MM.1S (cell line): ENCODE results near the gene MUC4.

Experiments used
- EZH2 ChIP-seq: fragments of 300-600 bp; sonication (generic); optimal IDR thresholded peaks from 2 replicates; pipeline ENCODE3; 2017; ENCODE audit warnings: low read depth, mild to moderate bottlenecking, antibody characterized with exemption, low read length, mixed read lengths
- EZH2phosphoT487 ChIP-seq: fragments of 300-600 bp; sonication (generic); IDR thresholded peaks from 2 replicates; pipeline ENCODE4 v1.6.1; 2018; ENCODE audit warnings: antibody characterized with exemption, low read length
- TF ChIP-seq, protein P1 (sequence below): fragments of 300-600 bp; sonication (generic); IDR thresholded peaks from 2 replicates; pipeline ENCODE4 v1.5.1; 2016; ENCODE audit warnings: antibody characterized with exemption, low read length, mixed read lengths

DNA sequence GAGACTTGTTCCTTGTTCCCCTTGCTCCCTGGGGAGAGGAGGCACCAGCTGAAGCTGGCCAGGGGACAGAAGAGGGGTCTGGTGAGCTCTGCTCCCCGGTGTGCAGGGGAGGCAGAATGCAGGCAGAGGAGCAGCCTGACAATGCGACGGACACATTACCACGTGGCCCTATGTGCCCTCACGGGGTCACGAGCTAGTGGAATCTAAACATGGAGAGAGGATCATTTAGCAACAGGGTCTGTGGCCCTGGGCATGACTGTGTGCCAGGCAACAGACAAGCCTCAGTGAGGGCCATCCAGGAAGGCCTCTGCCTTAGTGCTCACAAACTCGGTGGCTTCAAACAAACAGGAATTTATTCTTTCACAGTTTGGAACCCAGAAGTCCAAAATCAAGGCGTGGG is 8.5 kb upstream of the MUC4 start:
- TF ChIP-seq, protein P1, sequence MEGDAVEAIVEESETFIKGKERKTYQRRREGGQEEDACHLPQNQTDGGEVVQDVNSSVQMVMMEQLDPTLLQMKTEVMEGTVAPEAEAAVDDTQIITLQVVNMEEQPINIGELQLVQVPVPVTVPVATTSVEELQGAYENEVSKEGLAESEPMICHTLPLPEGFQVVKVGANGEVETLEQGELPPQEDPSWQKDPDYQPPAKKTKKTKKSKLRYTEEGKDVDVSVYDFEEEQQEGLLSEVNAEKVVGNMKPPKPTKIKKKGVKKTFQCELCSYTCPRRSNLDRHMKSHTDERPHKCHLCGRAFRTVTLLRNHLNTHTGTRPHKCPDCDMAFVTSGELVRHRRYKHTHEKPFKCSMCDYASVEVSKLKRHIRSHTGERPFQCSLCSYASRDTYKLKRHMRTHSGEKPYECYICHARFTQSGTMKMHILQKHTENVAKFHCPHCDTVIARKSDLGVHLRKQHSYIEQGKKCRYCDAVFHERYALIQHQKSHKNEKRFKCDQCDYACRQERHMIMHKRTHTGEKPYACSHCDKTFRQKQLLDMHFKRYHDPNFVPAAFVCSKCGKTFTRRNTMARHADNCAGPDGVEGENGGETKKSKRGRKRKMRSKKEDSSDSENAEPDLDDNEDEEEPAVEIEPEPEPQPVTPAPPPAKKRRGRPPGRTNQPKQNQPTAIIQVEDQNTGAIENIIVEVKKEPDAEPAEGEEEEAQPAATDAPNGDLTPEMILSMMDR, result no peak
- TF ChIP-seq EZH2phosphoT487 (no peak), EZH2 (no peak)
